ENCODE data around the gene SH3D21. TPM values are rescaled to one million over a fixed set of nuclear protein-coding genes. Genes with fewer than 3 reads are reported as not detected.

SH3D21 gene
- total RNA-seq, 4 donors from 2014 or later = 12.7 to 143 (median 15.9) TPM

GRCh38 chr1:36354486-36354885, 48.3 kb downstream of the SH3D21 start:
- TF ChIP-seq EP300 (IDR thresholded peaks at IDR 0.05; ENCODE audit: low read depth) = no peak
- no peak for TF ChIP-seq POLR2AphosphoS5 (IDR thresholded peaks at IDR 0.05)
- no peak for TF ChIP-seq CTCF (IDR thresholded peaks at IDR 0.05)
- TF ChIP-seq POLR2A (IDR thresholded peaks at IDR 0.05) = no peak
- intact Hi-C loops (cut with DNase I; ENCODE audit: low total_unique reads) (no loop called here), in situ Hi-C loops (cut with MboI; ENCODE audit: low pct_ligation_motif_present in 1 of 4, low pct_unique_long_range_greater_than_20kb in 1 of 4, low sequenced_read_pairs in 3 of 4) (no loop called here)
- DNase-seq = no peak
- peaks cover 4 to 28% (median 24%) of the 10 kb centered on the region in 4 donors for H3K4me1 ChIP-seq
- H3K9me3 ChIP-seq = no peaks in the 10 kb centered on the region
- H3K27ac ChIP-seq = no peak overlapping the region
- H3K4me3 ChIP-seq = no peak overlapping the region
- H3K36me3 ChIP-seq = peaks cover 0 to 29% (median 11%) of the 10 kb centered on the region in 4 donors
- H3K27me3 ChIP-seq = no peaks in the 10 kb centered on the region
- 97% methylated on average over 11 of the region's 11 CpGs; no CpG with 5 or more reads in 1 of the 2 donors for WGBS, 2 donors (ENCODE audit: low coverage in 1 of 2)

- Histone ChIP-seq H3K4me1 (peaks cover 4 to 15% (median 13%) of the 10 kb centered on the region in 4 donors), H3K36me3 (peaks cover 0 to 29% (median 11%) of the 10 kb centered on the region in 4 donors), H3K9me3 (no peaks in the 10 kb centered on the region), H3K27ac (no peak overlapping the region), H3K4me3 (no peak overlapping the region), H3K27me3 (no peaks in the 10 kb centered on the region)
- TF ChIP-seq CTCF (IDR thresholded peaks at IDR 0.05) = no peak
- TF ChIP-seq EP300 (IDR thresholded peaks at IDR 0.05; ENCODE audit: low read depth) = no peak
- TF ChIP-seq POLR2A (IDR thresholded peaks at IDR 0.05) = no peak
- TF ChIP-seq POLR2AphosphoS5 (IDR thresholded peaks at IDR 0.05) = no peak
- intact Hi-C loops (cut with DNase I; ENCODE audit: low total_unique reads) = no loop called here
- in situ Hi-C loops (cut with MboI; ENCODE audit: low pct_ligation_motif_present in 1 of 4, low pct_unique_long_range_greater_than_20kb in 1 of 4, low sequenced_read_pairs in 3 of 4) = no loop called here
- no peak for DNase-seq
- 82 to 100% methylated on average over 1 to 4 of the region's 4 CpGs for WGBS, 2 donors (ENCODE audit: low coverage in 1 of 2)
Measured at GRCh38 chr1:36355811-36356210, 49.6 kb downstream of the SH3D21 start.

GRCh38 chr1:36358514-36359084, 52.4 kb downstream of the SH3D21 start:
- H3K27me3 ChIP-seq = no peaks in the 10 kb centered on the region
- no peak overlapping the region for H3K4me3 ChIP-seq
- H3K27ac ChIP-seq = no peak overlapping the region
- H3K9me3 ChIP-seq = no peaks in the 10 kb centered on the region
- DNase-seq = no peak
- TF ChIP-seq CTCF (IDR thresholded peaks at IDR 0.05) = no peak
- no peak for TF ChIP-seq POLR2AphosphoS5 (IDR thresholded peaks at IDR 0.05)
- no peak for TF ChIP-seq POLR2A (IDR thresholded peaks at IDR 0.05)
- no peak for TF ChIP-seq EP300 (IDR thresholded peaks at IDR 0.05; ENCODE audit: low read depth)
- no peaks in the 10 kb centered on the region for H3K4me1 ChIP-seq
- WGBS, 2 donors (ENCODE audit: low coverage in 1 of 2) = 90% methylated on average over 11 of the region's 13 CpGs; no CpG with 5 or more reads in 1 of the 2 donors
- intact Hi-C loops (cut with DNase I; ENCODE audit: low total_unique reads) = no loop called here
- H3K36me3 ChIP-seq = peaks cover 0 to 35% (median 16%) of the 10 kb centered on the region in 4 donors
- in situ Hi-C loops (cut with MboI; ENCODE audit: low pct_ligation_motif_present in 1 of 4, low pct_unique_long_range_greater_than_20kb in 1 of 4, low sequenced_read_pairs in 3 of 4) = no loop called here

GRCh38 chr1:36359383-36359782, 53.2 kb downstream of the SH3D21 start:
- no peaks in the 10 kb centered on the region for H3K27me3 ChIP-seq
- H3K4me1 ChIP-seq = no peaks in the 10 kb centered on the region
- intact Hi-C loops (cut with DNase I; ENCODE audit: low total_unique reads) (no loop called here), in situ Hi-C loops (cut with MboI; ENCODE audit: low pct_ligation_motif_present in 1 of 4, low pct_unique_long_range_greater_than_20kb in 1 of 4, low sequenced_read_pairs in 3 of 4) (no loop called here)
- TF ChIP-seq POLR2A (IDR thresholded peaks at IDR 0.05) (no peak), CTCF (IDR thresholded peaks at IDR 0.05) (no peak), POLR2AphosphoS5 (IDR thresholded peaks at IDR 0.05) (no peak), EP300 (IDR thresholded peaks at IDR 0.05; ENCODE audit: low read depth) (no peak)
- DNase-seq = no peak
- H3K27ac ChIP-seq = no peak overlapping the region
- 92% methylated on average over 5 of the region's 5 CpGs; no CpG with 5 or more reads in 1 of the 2 donors for WGBS, 2 donors (ENCODE audit: low coverage in 1 of 2)
- H3K36me3 ChIP-seq = peaks cover 0 to 27% (median 13%) of the 10 kb centered on the region in 4 donors
- H3K9me3 ChIP-seq = no peaks in the 10 kb centered on the region
- no peak overlapping the region for H3K4me3 ChIP-seq

Data from transverse colon (tissue), 4 donors.